HepG2 (cell line): ENCODE measurements around the gene ANKS6. TPM values are rescaled to one million over a fixed set of nuclear protein-coding genes. Genes with fewer than 3 reads are reported as not detected.

Source experiments
- ATAC-seq: fragments of 200-7000 bp; cut with Tn5 transposase; 3 replicates; pipeline ENCODE4 v1.9.1; 2020; ENCODE audit warnings: mild to moderate bottlenecking, moderate library complexity
- BruUV-seq: library from RNA; stranded (reverse); fragments of 400-500 nt; replicated peaks from 2 replicates; lab custom pipeline; 2021; lab: Mats Ljungman, UMichigan
- CTCF ChIA-PET: fragments of 300-600 bp; formaldehyde crosslinking; extraction: SDS; loops from one replicate; lab custom pipeline; 2021; ENCODE audit warnings: low total read pairs, inconsistent platforms, low intra/inter-chr PET ratio; lab: Yijun Ruan, JAX
- POLR2A ChIA-PET: fragments of 350-600 bp; sonication (Branson Sonifier 250); formaldehyde crosslinking; loops from one replicate; lab custom pipeline; 2020; ENCODE audit warnings: antibody characterized with exemption, inconsistent platforms; lab: Yijun Ruan, JAX
- DNase-seq: peaks from one replicate; pipeline ENCODE4 v3.0.0-alpha.2; 2015; ENCODE audit warnings: low spot score
- FAIRE-seq: peaks from 3 replicates; lab custom pipeline; 2011; peaks lifted over from hg19 to GRCh38; lab: Jason Lieb, UNC
- H2AFZ ChIP-seq: one replicate; pipeline ENCODE4 v1.6.1; 2011; ENCODE audit warnings: low read length, inconsistent platforms
- H3K27ac ChIP-seq: fragments of 300-600 bp; 3 replicates; pipeline ENCODE4 v1.8.0; 2011; ENCODE audit warnings: mixed run types, mild to moderate bottlenecking, mixed read lengths, low read length, inconsistent platforms; ENCODE audit not compliant: insufficient read depth; ENCODE audit errors: extremely low read length
- H3K27me3 ChIP-seq, 2 experiments: fragments of 200-600 bp in 1 of 2; 2 replicates in 1 of 2; 3 replicates in 1 of 2; pipeline versions ENCODE4 v1.6.0 to v1.8.0; 2011; ENCODE audit warnings: low read length in 2 of 2, mild to moderate bottlenecking in 2 of 2, moderate library complexity in 2 of 2, inconsistent platforms in 1 of 2; ENCODE audit not compliant: insufficient read depth in 2 of 2, control insufficient read depth in 1 of 2
- H3K36me3 ChIP-seq, 2 experiments: fragments of 200-600 bp in 1 of 2; replicated peaks in 1 of 2; 2 replicates in 1 of 2; 3 replicates in 1 of 2; pipeline versions ENCODE4 v1.5.1 to v1.8.0; 2011; ENCODE audit warnings: low read length in 2 of 2, inconsistent platforms in 1 of 2; ENCODE audit not compliant: insufficient read depth in 2 of 2, control insufficient read depth in 1 of 2
- H3K4me1 ChIP-seq: 2 replicates; pipeline ENCODE4 v1.5.1; 2012; ENCODE audit warnings: low read length, inconsistent platforms; ENCODE audit not compliant: insufficient read depth
- H3K4me2 ChIP-seq: 2 replicates; pipeline ENCODE4 v1.6.0; 2011; ENCODE audit warnings: low read depth, low read length, inconsistent platforms
- H3K4me3 ChIP-seq, 3 experiments: fragments of 200-600 bp in 1 of 3; sonication (generic), shearing (Covaris generic) in 1 of 3; replicated peaks in 1 of 3; 2 replicates each; pipeline ENCODE4 v1.5.1; 2011 to 2016; ENCODE audit warnings: low read length in 3 of 3, inconsistent platforms in 2 of 3, low read depth in 2 of 3, mild to moderate bottlenecking in 2 of 3, control low read depth in 1 of 3, mixed read lengths in 1 of 3; ENCODE audit not compliant: insufficient read depth in 1 of 3
- H3K79me2 ChIP-seq: one replicate; pipeline ENCODE4 v1.6.1; 2011; ENCODE audit warnings: low read length, inconsistent platforms; ENCODE audit not compliant: insufficient read depth
- H3K9ac ChIP-seq: 2 replicates; pipeline ENCODE4 v1.6.0; 2011; ENCODE audit warnings: mild to moderate bottlenecking, low read depth, low read length, inconsistent platforms; ENCODE audit not compliant: insufficient read depth
- H3K9me3 ChIP-seq: 2 replicates; pipeline ENCODE4 v1.5.1; 2012; ENCODE audit warnings: mild to moderate bottlenecking, low read length
- H4K20me1 ChIP-seq: 2 replicates; pipeline ENCODE4 v1.6.0; 2011; ENCODE audit warnings: inconsistent platforms, mild to moderate bottlenecking, low read length, moderate library complexity; ENCODE audit not compliant: insufficient read depth
- HNF1B ChIP-seq: sonication (generic); formaldehyde crosslinking; IDR thresholded peaks from 2 replicates; pipeline ENCODE4 v1.5.1; 2020; ENCODE audit warnings: mild to moderate bottlenecking, moderate library complexity, missing genetic modification reagents
- STAT5B ChIP-seq: sonication (generic); formaldehyde crosslinking; IDR thresholded peaks from 2 replicates; pipeline ENCODE4 v1.4.0; 2020; ENCODE audit warnings: missing genetic modification reagents
- ZBTB33 ChIP-seq: sonication (generic); formaldehyde crosslinking; IDR thresholded peaks from 2 replicates; pipeline ENCODE4 v1.4.0; 2020; ENCODE audit warnings: missing genetic modification reagents
- ZFX ChIP-seq: sonication (generic); formaldehyde crosslinking; IDR thresholded peaks from 2 replicates; pipeline ENCODE4 v1.4.0; 2020; ENCODE audit warnings: mild to moderate bottlenecking, low read depth, missing genetic modification reagents, moderate library complexity
- WGBS: methylation state at CpG from one replicate; pipeline ENCODE4 v1.1.6; 2017; ENCODE audit warnings: low lambda C conversion rate; 5-methylcytosine and 5-hydroxymethylcytosine counted together
- in situ Hi-C: cut with HindIII; loops from 2 replicates; pipeline ENCODE4 v1.10.0; 2017; ENCODE audit warnings: low pct_unique_long_range_greater_than_20kb; ENCODE audit not compliant: extremely low pct_ligation_motif_present
- intact Hi-C: fragments of 100-400 bp; cut with micrococcal nuclease; formaldehyde crosslinking; loops from one replicate; pipeline ENCODE4 v1.10.0; 2022; ENCODE audit not compliant: unreplicated experiment
- polyA plus RNA-seq, 8 experiments: library from polyadenylated mRNA; depleted of rRNA in 3 of 8; stranded (reverse) in 7 of 8; unstranded in 1 of 8; fragments of >200 nt; fragmentation: Illumina TruSeq in 4 of 8; extraction: Trizol in 4 of 8; gene quantifications; 2 replicates each; pipeline versions ENCODE4 v1.2.1 to v1.2.3, GENCODE V29; 2011 to 2016; ENCODE audit warnings: low read depth in 4 of 8, missing spikeins in 1 of 8, mixed read lengths in 1 of 8; ENCODE audit not compliant: insufficient read depth in 1 of 8
- total RNA-seq, 5 experiments: library from RNA; depleted of rRNA; stranded (reverse); fragments of >200 nt; fragmentation: Illumina TruSeq; extraction: Trizol; gene quantifications; 2 replicates each; pipeline ENCODE4 v1.2.3, GENCODE V29; 2016; ENCODE audit warnings: low read depth in 1 of 5

ANKS6 gene
- total and polyA plus RNA-seq, 2 of the 13 experiments (the other 11 are each of a cell fraction or from before 2014, with no cell fraction given): 8.8 to 10.7 TPM

GRCh38 chr9:98778711-98779530 is 17.4 kb downstream of the ANKS6 start (continued):
- TF ChIP-seq ZBTB33 (CRISPR knock-in tag): 0 out of 2 replicates have a peak, but pooled peaks have one; percentile 50
- TF ChIP-seq HNF1B (CRISPR knock-in tag): peak; percentile 63

GRCh38 chr9:98778251-98778650 is 18.1 kb downstream of the ANKS6 start:
- H3K4me1 ChIP-seq: peaks cover 37% of the 10 kb centered on the region
- H2AFZ ChIP-seq: no peak overlapping the region
- in situ Hi-C loops: loop anchor here (5.0 kb wide), 1 partner anchor 461 kb away; no protein-coding TSS in a partner anchor
- no peaks in the 10 kb centered on the region for H3K36me3 ChIP-seq
- H3K4me3 ChIP-seq: no peak overlapping the region
- H3K9me3 ChIP-seq: no peaks in the 10 kb centered on the region
- no peaks in the 10 kb centered on the region for H3K79me2 ChIP-seq
- ATAC-seq (no peak), DNase-seq (no peak), FAIRE-seq (no peak)
- no peak overlapping the region for H3K4me2 ChIP-seq
- H3K27ac ChIP-seq: no peak overlapping the region
- ChIA-PET POLR2A (no interaction called here), CTCF (no interaction called here)
- no TSS peak for BruUV-seq
- TF ChIP-seq STAT5B (CRISPR knock-in tag): no peak
- 0 out of 2 replicates have a peak, but pooled peaks have one; percentile 0 for TF ChIP-seq ZFX (CRISPR knock-in tag)
- no peak overlapping the region for H3K9ac ChIP-seq
- H4K20me1 ChIP-seq: no peaks in the 10 kb centered on the region; the same call in none of the 2 replicates
- no peaks in the 10 kb centered on the region for H3K27me3 ChIP-seq
- 100% methylated on average over 1 of the region's 8 CpGs for WGBS
- intact Hi-C loops: no loop called here
